GM19099 (cell line): Measurements from ENCODE around the gene SLC2A1.
A peak's percentile ranks its signal among the peaks of the same experiment; 100 is the strongest.

Source experiments
- POLR2A ChIP-seq: IDR thresholded peaks from 3 replicates; pipeline ENCODE4 v1.6.1; 2011; ENCODE audit warnings: low read depth; ENCODE audit not compliant: insufficient read length; ENCODE audit errors: extremely low read depth

SLC2A1 gene

DNA sequence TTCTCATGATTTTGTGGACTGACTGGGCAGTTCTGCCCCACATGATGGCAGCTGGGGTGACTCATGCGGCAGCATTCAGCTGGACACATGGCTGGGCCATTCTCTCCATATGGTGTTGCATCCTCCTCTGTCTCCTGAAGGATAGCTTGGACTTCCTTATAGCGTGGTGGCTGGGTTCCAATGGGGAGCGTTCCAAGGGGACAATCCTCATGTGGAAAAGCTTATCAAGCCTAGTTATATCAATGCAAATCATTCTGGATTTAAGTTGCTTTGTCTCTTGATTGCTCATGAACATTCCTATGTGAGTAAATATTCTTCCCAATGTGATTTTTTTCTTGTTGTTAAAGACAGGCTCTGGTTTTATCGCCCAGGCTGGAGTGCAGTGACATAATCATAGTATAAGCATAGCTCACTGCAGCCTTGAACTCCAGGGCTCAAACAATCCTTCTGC is 13.2 kb upstream of the SLC2A1 start:
- TF ChIP-seq POLR2A, result no peak

- TF ChIP-seq POLR2A, result no peak
Observed at GRCh38 chr1:42970143-42970542, 11.5 kb upstream of the SLC2A1 start.

DNA sequence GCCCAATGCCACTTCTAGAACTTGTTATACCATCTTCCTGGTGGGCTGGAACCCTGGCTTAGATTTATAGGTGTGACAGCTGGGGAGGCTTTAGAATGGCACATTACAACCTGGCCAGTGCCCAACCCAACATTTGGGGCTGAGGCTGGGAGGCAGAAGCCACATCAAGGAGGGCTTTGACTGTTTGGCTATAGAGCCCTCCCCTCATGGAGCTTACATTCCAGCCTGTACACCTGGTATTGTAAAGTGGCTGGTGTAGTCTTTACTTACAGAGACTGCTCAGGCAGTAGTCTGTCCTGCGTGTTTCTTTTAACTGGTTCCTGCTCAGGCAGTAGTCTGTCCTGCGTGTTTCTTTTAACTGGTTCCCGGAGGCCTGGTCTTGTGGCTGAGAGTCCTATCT is 10.0 kb upstream of the SLC2A1 start:
- TF ChIP-seq POLR2A, result no peak

DNA sequence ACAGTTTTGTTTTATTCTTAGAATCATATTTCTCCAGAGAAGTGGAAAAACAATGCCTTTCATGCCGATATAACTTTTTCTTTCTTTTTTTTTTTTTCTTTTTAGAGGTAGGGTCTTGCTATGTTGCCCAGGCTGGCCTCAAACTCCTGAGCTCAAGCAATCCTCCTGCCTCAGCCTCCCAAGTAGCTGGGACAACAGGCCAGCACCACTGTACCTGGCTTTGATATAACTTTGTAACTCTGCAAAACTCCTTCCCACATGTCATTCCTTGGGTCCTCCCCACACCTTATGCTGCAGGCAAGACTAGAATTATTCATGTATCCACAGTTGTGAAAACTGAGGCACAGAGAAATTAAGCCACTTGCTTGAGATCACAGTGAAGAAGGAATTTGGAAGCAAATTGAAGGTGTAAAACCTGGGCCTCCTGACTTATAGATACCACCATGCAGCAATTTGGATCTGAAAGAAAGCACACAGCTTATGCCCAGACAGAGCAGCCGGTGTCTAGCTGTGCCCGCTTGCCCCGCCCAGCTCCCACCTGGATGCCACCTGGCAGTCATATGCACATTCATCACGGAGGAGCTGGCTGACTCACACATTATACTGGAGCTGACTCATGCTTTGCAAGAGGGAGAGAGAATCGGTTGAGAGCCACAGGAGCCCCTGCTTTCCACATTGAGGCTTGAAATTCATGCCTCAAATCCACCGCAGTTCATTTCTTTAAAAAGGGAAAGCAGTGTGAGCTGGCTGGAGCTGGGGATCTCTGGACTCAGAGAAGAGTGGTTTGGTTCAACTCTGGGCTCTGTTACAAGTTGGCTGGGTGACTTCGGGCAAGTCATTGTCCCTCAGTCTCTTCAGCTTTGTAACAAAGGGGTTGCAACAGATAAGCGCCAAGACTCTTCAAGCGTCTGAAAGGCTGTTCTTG is 8.3 kb upstream of the SLC2A1 start:
- TF ChIP-seq POLR2A, result no peak

GRCh38 chr1:42965378-42965777 is 6.7 kb upstream of the SLC2A1 start:
- TF ChIP-seq POLR2A, result no peak

DNA sequence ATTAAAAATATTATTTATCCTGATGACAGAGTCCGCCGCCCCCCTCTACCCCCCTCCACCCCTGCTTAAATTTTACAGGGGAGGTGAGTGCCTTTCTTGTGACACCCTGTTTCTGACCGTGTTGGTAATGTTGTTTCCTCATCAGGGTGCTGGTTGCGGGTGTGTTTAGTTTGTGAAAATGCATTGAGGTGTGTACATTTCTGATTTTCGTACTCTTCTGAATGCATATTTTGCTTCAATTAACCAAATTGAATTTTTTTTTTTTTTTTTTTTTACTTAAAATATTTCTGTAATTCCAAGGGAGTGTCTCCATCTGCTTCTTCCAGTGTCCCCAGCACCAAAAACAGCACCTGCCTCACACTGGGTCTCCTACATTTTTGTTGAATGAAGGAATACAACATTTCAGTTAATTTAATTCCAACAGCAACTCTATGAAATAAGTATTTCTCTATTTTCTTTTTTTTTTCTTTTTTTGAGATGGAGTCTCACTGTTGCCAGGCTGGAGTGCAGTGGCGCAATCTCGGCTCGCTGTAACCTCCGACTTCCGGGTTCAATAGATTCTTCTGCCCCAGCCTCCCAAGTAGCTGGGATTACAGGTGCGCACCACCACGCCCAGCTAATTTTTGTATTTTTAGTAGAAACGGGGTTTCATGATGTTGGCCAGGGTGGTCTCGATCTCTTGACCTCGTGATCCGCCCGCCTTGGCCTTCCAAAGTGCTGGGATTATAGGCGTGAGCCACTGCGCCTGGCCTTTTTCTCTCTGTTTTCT is 5.6 kb upstream of the SLC2A1 start:
- TF ChIP-seq POLR2A, result no peak

DNA sequence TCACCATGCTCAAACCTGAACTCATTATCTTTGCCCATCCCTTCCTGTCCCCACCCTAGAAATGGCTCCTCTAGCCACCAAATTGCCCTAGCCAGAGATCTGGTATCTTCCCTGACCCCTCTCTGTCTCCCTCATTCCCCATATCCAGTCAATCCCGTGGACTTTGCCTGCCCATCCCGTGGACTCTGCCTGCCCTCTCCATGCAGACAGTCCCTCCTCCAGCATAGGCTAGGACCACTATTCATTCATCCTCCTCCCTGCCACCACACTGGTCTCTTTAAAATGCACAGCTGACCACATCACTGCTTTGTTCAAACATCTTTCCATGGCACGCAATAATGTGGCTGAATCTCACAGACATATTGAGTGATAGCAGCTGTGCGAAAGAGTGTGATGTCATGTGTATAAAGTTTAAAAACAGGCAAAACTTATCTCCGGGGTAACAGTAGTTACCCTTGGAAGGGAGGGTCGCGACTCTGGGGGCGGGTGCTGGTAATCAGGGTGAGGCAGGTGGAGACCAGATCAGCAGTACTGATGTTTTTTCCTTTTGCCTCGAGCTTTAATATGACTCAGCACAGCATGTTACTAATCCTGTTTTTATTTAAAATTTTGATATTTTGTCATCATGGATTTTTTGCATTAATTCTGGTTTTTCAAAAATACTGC is 4.8 kb upstream of the SLC2A1 start:
- no peak for TF ChIP-seq POLR2A

DNA sequence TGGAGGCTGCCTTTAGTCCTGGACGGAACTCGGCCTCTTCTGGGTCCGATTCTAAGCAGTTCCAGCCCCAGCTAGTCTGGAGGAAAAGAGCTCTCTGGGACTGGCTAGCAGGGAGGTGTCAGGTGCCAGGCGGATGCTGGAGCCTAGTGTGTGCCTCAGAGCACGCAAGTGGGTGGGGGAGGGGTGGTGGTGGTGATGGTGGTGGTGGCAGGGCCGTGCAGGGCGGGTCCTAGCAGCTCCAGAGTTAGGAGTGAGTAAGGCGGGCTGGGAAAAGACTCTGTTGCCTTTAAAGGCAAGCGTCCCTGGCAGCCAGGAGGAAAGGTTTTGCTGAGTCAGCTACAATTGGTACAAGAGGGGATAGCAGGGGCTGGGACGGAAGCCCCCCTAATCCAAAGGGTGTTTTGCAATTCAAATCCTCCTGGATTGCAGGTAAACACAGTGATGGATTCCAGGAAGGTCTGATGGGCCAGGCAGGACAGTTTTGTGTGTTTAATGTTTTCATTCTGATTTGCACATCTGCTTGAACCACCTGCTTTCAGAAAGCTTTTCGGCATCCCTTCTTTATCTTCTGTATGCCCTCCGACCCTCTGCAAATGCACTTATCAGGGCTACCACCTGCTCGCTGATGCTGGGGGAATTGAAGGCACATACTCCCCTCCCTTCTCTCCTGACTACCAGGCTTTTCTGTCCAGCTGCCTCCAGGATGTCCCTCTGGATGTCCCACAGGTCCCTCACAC is 4.1 kb upstream of the SLC2A1 start:
- TF ChIP-seq POLR2A, result no peak

- TF ChIP-seq POLR2A, result no peak
Observed at GRCh38 chr1:42961312-42962091, 2.8 kb upstream of the SLC2A1 start.

- TF ChIP-seq POLR2A, result no peak
Observed at GRCh38 chr1:42960566-42961311, 2.1 kb upstream of the SLC2A1 start.

- no peak for TF ChIP-seq POLR2A
Observed at GRCh38 chr1:42960122-42960390, 1.4 kb upstream of the SLC2A1 start.

DNA sequence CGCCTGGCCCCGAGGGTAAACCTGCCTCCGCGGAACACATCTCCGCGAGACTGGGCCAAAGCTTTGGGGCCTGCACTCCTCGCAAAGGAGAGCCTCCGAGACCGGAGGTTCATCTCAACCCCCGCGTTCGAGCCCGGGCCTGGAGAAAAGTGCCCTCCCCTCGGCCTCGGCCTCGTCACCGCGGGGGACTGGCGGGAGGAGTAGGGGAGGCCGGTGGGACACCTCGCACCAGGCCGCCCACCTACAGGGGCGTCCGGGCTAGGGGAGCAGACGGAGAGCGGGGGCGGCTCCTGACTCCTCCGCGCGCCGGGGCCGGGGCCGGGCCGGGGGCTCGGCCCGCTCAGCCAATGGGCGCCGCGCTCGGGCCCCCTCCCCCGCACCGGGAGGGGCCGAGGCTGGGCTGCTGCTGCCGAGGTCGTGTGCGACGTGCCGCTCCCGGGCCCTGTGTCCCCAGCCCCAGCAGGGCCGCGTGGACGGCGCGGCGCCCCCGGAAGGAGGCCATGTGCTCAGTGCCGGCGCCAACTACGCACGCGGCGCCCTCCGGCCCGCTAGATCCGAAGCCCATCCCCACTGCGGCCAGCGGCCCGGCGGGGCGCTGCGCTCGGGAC is 684 bp downstream of the SLC2A1 start:
- TF ChIP-seq POLR2A, result peak; percentile 27

- no peak for TF ChIP-seq POLR2A
Observed at GRCh38 chr1:42957229-42957879, 1.3 kb downstream of the SLC2A1 start.
